ENCODE results near the gene IPO11.

DNA sequence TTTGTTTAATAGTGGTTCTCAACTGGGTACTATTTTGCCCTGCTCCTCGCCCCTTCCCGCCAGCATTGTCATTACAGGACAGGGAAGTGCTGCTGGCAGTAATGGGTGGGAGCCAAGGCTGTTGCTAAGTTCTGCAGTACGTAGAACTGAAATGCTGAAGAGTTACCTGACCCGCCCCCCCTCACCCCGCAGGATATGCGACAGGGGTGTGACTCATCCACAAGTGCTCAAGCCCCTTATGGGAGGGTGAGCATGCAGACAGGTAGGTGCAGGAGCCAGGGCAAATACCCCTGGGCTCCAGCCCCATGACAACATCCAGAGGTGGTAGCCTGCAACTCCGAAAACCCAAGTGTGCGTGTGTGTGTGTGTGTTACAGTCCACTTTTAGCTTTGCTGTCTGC is 201.8 kb downstream of the IPO11 start:
- TF ChIP-seq CTCF (IDR thresholded peaks at IDR 0.05; ENCODE audit: low read depth, low read length) (no peak), MAX (IDR thresholded peaks at IDR 0.05; ENCODE audit: low read depth, low read length) (no peak), POLR2A (IDR thresholded peaks at IDR 0.05; ENCODE audit: extremely low read depth, insufficient read length) (no peak), MYC (IDR thresholded peaks at IDR 0.05; ENCODE audit: low read depth, low read length) (no peak)
